ENCODE results near the gene KCNH1. TPM values are rescaled to one million over a fixed set of nuclear protein-coding genes. Genes with fewer than 3 reads are reported as not detected.

The KCNH1 gene
- total and polyA plus RNA-seq, 2 experiments from 2014 or later = 0.28 TPM; not detected in 1

- Histone ChIP-seq H3K36me3 (ENCODE audit: insufficient read depth) (no peaks in the 10 kb centered on the region), H3K4me1 (ENCODE audit: insufficient read depth) (no peaks in the 10 kb centered on the region), H3K27ac (ENCODE audit: low read depth) (no peak overlapping the region), H3K4me2 (no peak overlapping the region), H3K27me3 (ENCODE audit: insufficient read depth) (no peaks in the 10 kb centered on the region), H2AFZ (no peak overlapping the region), H3K9me2 (ENCODE audit: insufficient read depth) (no peaks in the 10 kb centered on the region), H3K4me3 (no peak overlapping the region), H4K20me1 (replicated peaks; ENCODE audit: insufficient read depth) (no peaks in the 10 kb centered on the region), H3F3A (replicated peaks; ENCODE audit: low read depth) (no peaks in the 10 kb centered on the region), H3K79me2 (replicated peaks; ENCODE audit: insufficient read depth) (no peaks in the 10 kb centered on the region)
- DNase-seq (ENCODE audit: low spot score) = peak; percentile 8
- no peak for ATAC-seq
- Mint-ChIP-seq H3K36me3 (ENCODE audit: low read depth) (no peaks in the 10 kb centered on the region), H3K27ac (no peak overlapping the region), H3K9me3 (no peaks in the 10 kb centered on the region), H3K27me3 (ENCODE audit: insufficient read depth, low read depth, poor library complexity) (no peaks in the 10 kb centered on the region), H3K4me3 (no peak overlapping the region), H3K4me1 (no peaks in the 10 kb centered on the region)
- no peak for TF ChIP-seq POLR2AphosphoS5 (IDR thresholded peaks at IDR 0.05; ENCODE audit: low read depth)
- no peak for TF ChIP-seq CTCF (conservative IDR thresholded peaks at IDR 0.05; ENCODE audit: low read depth in 2 of 2)
- TF ChIP-seq EZH2phosphoT487 (IDR thresholded peaks at IDR 0.05; ENCODE audit: unreplicated experiment) = no peak
- no peak for TF ChIP-seq EZH2 (IDR thresholded peaks at IDR 0.05; ENCODE audit: low read depth, unreplicated experiment)
- TF ChIP-seq CREB1 (CRISPR knock-in tag; IDR thresholded peaks at IDR 0.05; ENCODE audit: low read depth) = no peak
- TF ChIP-seq REST (IDR thresholded peaks at IDR 0.05; ENCODE audit: unreplicated experiment) = no peak
- no peak for TF ChIP-seq ZNF114 (CRISPR knock-in tag; IDR thresholded peaks at IDR 0.05)
- no peak for TF ChIP-seq ZNF462 (CRISPR knock-in tag; IDR thresholded peaks at IDR 0.05)
- TF ChIP-seq ETS1 (IDR thresholded peaks at IDR 0.05) = no peak
Observed at GRCh38 chr1:210938416-210938925, 195.5 kb downstream of the KCNH1 start.

All from GM23338 (cell line).